IPS DF 6.9 (cell line): ENCODE results near the gene SIRPB2.

Experiments used
- DNase-seq: peaks from one replicate; pipeline ENCODE4 v3.0.0-alpha.2; 2013; ENCODE audit warnings: low read depth, low spot score
- H3K27ac ChIP-seq: one replicate; pipeline ENCODE4 v1.5.1; 2013; ENCODE audit warnings: low read length, control low read depth
- H3K27me3 ChIP-seq: 2 replicates; pipeline ENCODE4 v1.6.1; 2013; ENCODE audit warnings: mild to moderate bottlenecking, low read length; ENCODE audit not compliant: control insufficient read depth, insufficient read depth
- H3K36me3 ChIP-seq: 2 replicates; pipeline ENCODE4 v1.6.1; 2013; ENCODE audit warnings: low read length; ENCODE audit not compliant: control insufficient read depth, insufficient read depth
- H3K4me1 ChIP-seq: 2 replicates; pipeline ENCODE4 v1.6.1; 2013; ENCODE audit warnings: low read length; ENCODE audit not compliant: control insufficient read depth, insufficient read depth
- H3K4me3 ChIP-seq: 2 replicates; pipeline ENCODE4 v1.5.1; 2013; ENCODE audit warnings: mild to moderate bottlenecking, low read length
- H3K9me3 ChIP-seq: 2 replicates; pipeline ENCODE4 v1.6.1; 2013; ENCODE audit warnings: low read length, inconsistent platforms; ENCODE audit not compliant: control insufficient read depth, insufficient read depth
- WGBS: extraction: QIAGEN DNeasy Blood & Tissue Kit; methylation state at CpG from one replicate; pipeline ENCODE4 v1.1.7; 2013; ENCODE audit warnings: mixed read lengths, missing lambda C conversion rate; ENCODE audit not compliant: insufficient read length, insufficient coverage; 5-methylcytosine and 5-hydroxymethylcytosine counted together

The SIRPB2 gene

GRCh38 chr20:1441133-1441532 lies 50.1 kb downstream of the SIRPB2 start:
- Histone ChIP-seq H3K4me3 (no peak overlapping the region), H3K4me1 (no peaks in the 10 kb centered on the region)
- WGBS, result no CpG with 5 or more reads among the region's 3 CpGs

GRCh38 chr20:1440024-1440423 lies 51.2 kb downstream of the SIRPB2 start:
- no peak overlapping the region for H3K27ac ChIP-seq
- peaks cover 10% of the 10 kb centered on the region for H3K36me3 ChIP-seq
- H3K27me3 ChIP-seq, result no peaks in the 10 kb centered on the region
- no peak for DNase-seq
- no peak overlapping the region for H3K4me3 ChIP-seq
- no CpG with 5 or more reads among the region's 6 CpGs for WGBS
- H3K9me3 ChIP-seq, result no peaks in the 10 kb centered on the region
- H3K4me1 ChIP-seq, result no peaks in the 10 kb centered on the region

More at GRCh38 chr20:1441133-1441532, 50.1 kb downstream of the SIRPB2 start:
- no peak for DNase-seq
- no peaks in the 10 kb centered on the region for H3K27me3 ChIP-seq
- H3K36me3 ChIP-seq, result peaks cover 16% of the 10 kb centered on the region
- no peaks in the 10 kb centered on the region for H3K9me3 ChIP-seq
- H3K27ac ChIP-seq, result no peak overlapping the region

GRCh38 chr20:1438361-1438760 lies 52.9 kb downstream of the SIRPB2 start:
- Histone ChIP-seq H3K27ac (no peak overlapping the region), H3K27me3 (no peaks in the 10 kb centered on the region), H3K4me1 (no peaks in the 10 kb centered on the region), H3K36me3 (no peaks in the 10 kb centered on the region), H3K9me3 (no peaks in the 10 kb centered on the region; the same call in 1 of the 2 replicates), H3K4me3 (no peak overlapping the region)
- no peak for DNase-seq
- WGBS, result no CpG with 5 or more reads among the region's 1 CpG

GRCh38 chr20:1437235-1437904 lies 53.9 kb downstream of the SIRPB2 start:
- Histone ChIP-seq H3K36me3 (no peaks in the 10 kb centered on the region), H3K9me3 (no peaks in the 10 kb centered on the region; the same call in 1 of the 2 replicates), H3K4me3 (no peak overlapping the region), H3K4me1 (no peaks in the 10 kb centered on the region), H3K27me3 (no peaks in the 10 kb centered on the region), H3K27ac (no peak overlapping the region)
- peak; percentile 47 for DNase-seq
- no CpG with 5 or more reads among the region's 5 CpGs for WGBS

GRCh38 chr20:1436263-1436662 lies 55.0 kb downstream of the SIRPB2 start:
- Histone ChIP-seq H3K4me3 (no peak overlapping the region), H3K9me3 (no peaks in the 10 kb centered on the region; the same call in 1 of the 2 replicates), H3K36me3 (no peaks in the 10 kb centered on the region), H3K27me3 (no peaks in the 10 kb centered on the region), H3K4me1 (no peaks in the 10 kb centered on the region), H3K27ac (no peak overlapping the region)
- no peak for DNase-seq
- WGBS, result no CpG with 5 or more reads among the region's 8 CpGs

GRCh38 chr20:1435337-1435699 lies 55.9 kb downstream of the SIRPB2 start:
- H3K9me3 ChIP-seq, result no peaks in the 10 kb centered on the region; the same call in 1 of the 2 replicates
- H3K27ac ChIP-seq, result no peak overlapping the region
- no peak for DNase-seq
- no peaks in the 10 kb centered on the region for H3K4me1 ChIP-seq
- no peaks in the 10 kb centered on the region for H3K27me3 ChIP-seq
- H3K36me3 ChIP-seq, result no peaks in the 10 kb centered on the region
- no peak overlapping the region for H3K4me3 ChIP-seq

- Histone ChIP-seq H3K27ac (no peak overlapping the region), H3K36me3 (no peaks in the 10 kb centered on the region), H3K4me3 (no peak overlapping the region), H3K27me3 (no peaks in the 10 kb centered on the region), H3K9me3 (no peaks in the 10 kb centered on the region; the same call in 1 of the 2 replicates), H3K4me1 (no peaks in the 10 kb centered on the region)
- no CpG with 5 or more reads among the region's 2 CpGs for WGBS
- DNase-seq, result no peak
Measured at GRCh38 chr20:1434571-1435336, 56.5 kb downstream of the SIRPB2 start.

- H3K27me3 ChIP-seq, result no peaks in the 10 kb centered on the region
- DNase-seq, result no peak
- H3K4me1 ChIP-seq, result peaks cover 2% of the 10 kb centered on the region
- no CpG with 5 or more reads among the region's 1 CpG for WGBS
- no peaks in the 10 kb centered on the region for H3K36me3 ChIP-seq
- H3K27ac ChIP-seq, result no peak overlapping the region
- no peaks in the 10 kb centered on the region; the same call in 1 of the 2 replicates for H3K9me3 ChIP-seq
- no peak overlapping the region for H3K4me3 ChIP-seq
Measured at GRCh38 chr20:1431158-1431557, 60.1 kb downstream of the SIRPB2 start.

- DNase-seq, result no peak
- WGBS, result no CpG with 5 or more reads among the region's 1 CpG
- H3K27ac ChIP-seq, result no peak overlapping the region
Measured at GRCh38 chr20:1430004-1430451, 61.2 kb downstream of the SIRPB2 start.

GRCh38 chr20:1429143-1429728 lies 62.0 kb downstream of the SIRPB2 start:
- H3K4me1 ChIP-seq, result peaks cover 2% of the 10 kb centered on the region
- H3K36me3 ChIP-seq, result no peaks in the 10 kb centered on the region
- H3K27me3 ChIP-seq, result no peaks in the 10 kb centered on the region
- no peak overlapping the region for H3K27ac ChIP-seq
- H3K9me3 ChIP-seq, result no peaks in the 10 kb centered on the region; the same call in 1 of the 2 replicates
- no peak for DNase-seq
- no CpG with 5 or more reads among the region's 4 CpGs for WGBS
- no peak overlapping the region for H3K4me3 ChIP-seq

More at GRCh38 chr20:1430004-1430451, 61.2 kb downstream of the SIRPB2 start:
- H3K36me3 ChIP-seq, result no peaks in the 10 kb centered on the region
- peaks cover 2% of the 10 kb centered on the region for H3K4me1 ChIP-seq
- H3K4me3 ChIP-seq, result no peak overlapping the region
- no peaks in the 10 kb centered on the region for H3K27me3 ChIP-seq
- no peaks in the 10 kb centered on the region; the same call in 1 of the 2 replicates for H3K9me3 ChIP-seq
